K562 (cell line): ENCODE data around the gene MAP4K1.
"Not testable (repeated sequence)": the region's sequence is repeated elsewhere in the genome, so short reads cannot be mapped to it uniquely, and the experiment has no call there.

Experiments used
- CREB1 ChIP-seq, 2 experiments: sonication (generic) in 1 of 2; formaldehyde crosslinking in 1 of 2; IDR thresholded peaks; 2 replicates each; pipeline versions ENCODE4 v1.6.1 to v1.8.0; 2012 to 2022; ENCODE audit warnings: inconsistent platforms in 1 of 2, mild to moderate bottlenecking in 1 of 2, missing genetic modification reagents in 1 of 2, moderate library complexity in 1 of 2
- CTCF ChIP-seq, 3 experiments: IDR thresholded peaks in 2 of 3; conservative IDR thresholded peaks in 1 of 3; 2 replicates each; pipeline ENCODE4 v1.5.1; 2011 to 2012; ENCODE audit warnings: low read length in 3 of 3, mild to moderate bottlenecking in 3 of 3, control low read depth in 2 of 3, improper control_type of control experiment in 1 of 3, inconsistent platforms in 1 of 3, low read depth in 1 of 3, mixed read lengths in 1 of 3, moderate library complexity in 1 of 3; ENCODE audit not compliant: insufficient read depth in 2 of 3
- KAT2B ChIP-seq: IDR thresholded peaks from one replicate; pipeline ENCODE4 v1.6.1; 2012; ENCODE audit warnings: low read depth, mild to moderate bottlenecking, control low read depth, inconsistent platforms, low read length, moderate library complexity
- SIN3B ChIP-seq: fragments of 450-650 bp; IDR thresholded peaks from 2 replicates; pipeline ENCODE4 v1.6.1; 2017; ENCODE audit warnings: low read depth, mild to moderate bottlenecking, moderate library complexity
- TEAD4 ChIP-seq, 2 experiments: sonication (generic) in 1 of 2; formaldehyde crosslinking in 1 of 2; IDR thresholded peaks; 2 replicates each; pipeline versions ENCODE4 v1.6.1 to v1.8.0; 2012 to 2022; ENCODE audit warnings: borderline replicate concordance in 1 of 2, inconsistent platforms in 1 of 2, low read length in 1 of 2, mild to moderate bottlenecking in 1 of 2, missing genetic modification reagents in 1 of 2
- ZNF764 ChIP-seq: fragments of 250-450 bp; sonication (Bioruptor Pico); IDR thresholded peaks from 2 replicates; pipeline ENCODE4 v1.4.0; 2020; ENCODE audit warnings: low read depth, mild to moderate bottlenecking, moderate library complexity
- ZNF79 ChIP-seq: fragments of 250-450 bp; sonication (Bioruptor Pico); IDR thresholded peaks from 2 replicates; pipeline ENCODE4 v1.4.0; 2020; ENCODE audit warnings: low read depth, mild to moderate bottlenecking, moderate library complexity
- TF ChIP-seq, protein P1 (sequence below): sonication (generic); formaldehyde crosslinking; IDR thresholded peaks from 2 replicates; pipeline ENCODE4 v1.8.0; 2023; ENCODE audit warnings: mild to moderate bottlenecking, missing genetic modification reagents
- TF ChIP-seq, protein P2 (sequence below): fragments of 450-650 bp; formaldehyde crosslinking; IDR thresholded peaks from 2 replicates; pipeline ENCODE4 v1.4.0; 2020; ENCODE audit warnings: mild to moderate bottlenecking

DNA sequence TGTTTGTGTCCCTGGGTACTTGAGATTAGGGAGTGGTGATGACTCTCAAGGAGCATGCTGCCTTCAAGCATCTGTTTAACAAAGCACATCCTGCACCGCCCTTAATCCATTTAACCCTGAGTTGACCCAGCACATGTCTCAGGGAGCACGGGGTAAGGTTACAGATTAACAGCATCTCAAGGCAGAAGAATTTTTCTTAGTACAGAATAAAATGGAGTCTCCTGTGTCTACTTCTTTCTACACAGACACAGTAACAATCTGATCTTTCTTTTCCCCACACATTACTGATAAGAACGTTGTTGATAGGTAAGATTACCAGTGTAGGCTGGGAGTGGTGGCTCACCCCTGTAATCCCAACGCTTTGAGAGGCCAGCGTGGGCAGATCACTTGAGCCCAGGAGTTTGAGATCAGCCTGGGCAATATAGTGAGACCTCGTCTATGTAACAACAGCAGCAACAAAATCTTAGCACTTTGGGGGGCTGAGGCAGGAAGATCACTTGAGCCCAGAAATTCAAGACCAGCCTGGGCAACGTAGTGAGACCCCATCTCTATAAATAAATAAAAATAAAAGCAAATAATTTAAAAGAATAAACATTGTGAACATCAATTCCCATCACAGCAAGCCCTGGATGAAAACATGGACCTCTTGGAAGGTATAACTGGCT, 14.2 kb upstream of the MAP4K1 start:
- not testable (repeated sequence) for TF ChIP-seq SIN3B; CREB1 (IDR thresholded peaks at IDR 0.05); CREB1 (CRISPR knock-in tag; IDR thresholded peaks at IDR 0.05); TEAD4 (IDR thresholded peaks at IDR 0.05; ENCODE audit: low read length); TEAD4 (CRISPR knock-in tag; IDR thresholded peaks at IDR 0.05; ENCODE audit: borderline replicate concordance); CTCF (IDR thresholded peaks at IDR 0.05 in 2 of 3, conservative IDR thresholded peaks at IDR 0.05 in 1 of 3; ENCODE audit: insufficient read depth in 2 of 3, low read depth in 1 of 3, low read length in 3 of 3); ZNF764; KAT2B; ZNF79 (CRISPR knock-in tag)
- TF ChIP-seq, protein P1, sequence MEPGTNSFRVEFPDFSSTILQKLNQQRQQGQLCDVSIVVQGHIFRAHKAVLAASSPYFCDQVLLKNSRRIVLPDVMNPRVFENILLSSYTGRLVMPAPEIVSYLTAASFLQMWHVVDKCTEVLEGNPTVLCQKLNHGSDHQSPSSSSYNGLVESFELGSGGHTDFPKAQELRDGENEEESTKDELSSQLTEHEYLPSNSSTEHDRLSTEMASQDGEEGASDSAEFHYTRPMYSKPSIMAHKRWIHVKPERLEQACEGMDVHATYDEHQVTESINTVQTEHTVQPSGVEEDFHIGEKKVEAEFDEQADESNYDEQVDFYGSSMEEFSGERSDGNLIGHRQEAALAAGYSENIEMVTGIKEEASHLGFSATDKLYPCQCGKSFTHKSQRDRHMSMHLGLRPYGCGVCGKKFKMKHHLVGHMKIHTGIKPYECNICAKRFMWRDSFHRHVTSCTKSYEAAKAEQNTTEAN (CRISPR knock-in tag): not testable (repeated sequence)
- TF ChIP-seq, protein P2, sequence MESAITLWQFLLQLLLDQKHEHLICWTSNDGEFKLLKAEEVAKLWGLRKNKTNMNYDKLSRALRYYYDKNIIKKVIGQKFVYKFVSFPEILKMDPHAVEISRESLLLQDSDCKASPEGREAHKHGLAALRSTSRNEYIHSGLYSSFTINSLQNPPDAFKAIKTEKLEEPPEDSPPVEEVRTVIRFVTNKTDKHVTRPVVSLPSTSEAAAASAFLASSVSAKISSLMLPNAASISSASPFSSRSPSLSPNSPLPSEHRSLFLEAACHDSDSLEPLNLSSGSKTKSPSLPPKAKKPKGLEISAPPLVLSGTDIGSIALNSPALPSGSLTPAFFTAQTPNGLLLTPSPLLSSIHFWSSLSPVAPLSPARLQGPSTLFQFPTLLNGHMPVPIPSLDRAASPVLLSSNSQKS: not testable (repeated sequence)
